Measurements from ENCODE around the gene SEC22B.
"Not testable (repeated sequence)": the region's sequence is repeated elsewhere in the genome, so short reads cannot be mapped to it uniquely, and the experiment has no call there.

The SEC22B gene

GRCh38 chr1:120144626-120145025 lies 31.7 kb downstream of the SEC22B start:
- H3K36me3 ChIP-seq (ENCODE audit: control insufficient read depth, insufficient read depth, low read length); H3K4me3 ChIP-seq (ENCODE audit: insufficient read depth, low read depth, low read length); H3K4me1 ChIP-seq (ENCODE audit: control insufficient read depth, insufficient read depth, low read length); H3K27me3 ChIP-seq (ENCODE audit: control insufficient read depth, insufficient read depth, low read length, poor library complexity, severe bottlenecking); H3K27ac ChIP-seq (ENCODE audit: insufficient read depth, low read depth, low read length, poor library complexity, severe bottlenecking); H3K9me3 ChIP-seq (ENCODE audit: control insufficient read depth, low read length): not testable (repeated sequence)
- no CpG with 5 or more reads among the region's 1 CpG for WGBS, 2 experiments

GRCh38 chr1:120144169-120144568 lies 32.2 kb downstream of the SEC22B start:
- not testable (repeated sequence) for H3K36me3 ChIP-seq (ENCODE audit: control insufficient read depth, insufficient read depth, low read length); H3K9me3 ChIP-seq (ENCODE audit: control insufficient read depth, low read length); H3K4me1 ChIP-seq (ENCODE audit: control insufficient read depth, insufficient read depth, low read length); H3K27me3 ChIP-seq (ENCODE audit: control insufficient read depth, insufficient read depth, low read length, poor library complexity, severe bottlenecking); H3K27ac ChIP-seq (ENCODE audit: insufficient read depth, low read depth, low read length, poor library complexity, severe bottlenecking); H3K4me3 ChIP-seq (ENCODE audit: insufficient read depth, low read depth, low read length)
- WGBS, 2 experiments: 91 to 94% methylated on average over 2 of the region's 2 CpGs

GRCh38 chr1:120143334-120143733 lies 33.0 kb downstream of the SEC22B start:
- H3K4me1 ChIP-seq (ENCODE audit: control insufficient read depth, insufficient read depth, low read length); H3K9me3 ChIP-seq (ENCODE audit: control insufficient read depth, low read length); H3K27me3 ChIP-seq (ENCODE audit: control insufficient read depth, insufficient read depth, low read length, poor library complexity, severe bottlenecking); H3K4me3 ChIP-seq (ENCODE audit: insufficient read depth, low read depth, low read length); H3K36me3 ChIP-seq (ENCODE audit: control insufficient read depth, insufficient read depth, low read length); H3K27ac ChIP-seq (ENCODE audit: insufficient read depth, low read depth, low read length, poor library complexity, severe bottlenecking): not testable (repeated sequence)
- 92 to 100% methylated on average over 1 of the region's 3 CpGs for WGBS, 2 experiments

GRCh38 chr1:120142512-120143263 lies 33.6 kb downstream of the SEC22B start:
- H3K4me1 ChIP-seq (ENCODE audit: control insufficient read depth, insufficient read depth, low read length); H3K36me3 ChIP-seq (ENCODE audit: control insufficient read depth, insufficient read depth, low read length); H3K9me3 ChIP-seq (ENCODE audit: control insufficient read depth, low read length); H3K27me3 ChIP-seq (ENCODE audit: control insufficient read depth, insufficient read depth, low read length, poor library complexity, severe bottlenecking); H3K4me3 ChIP-seq (ENCODE audit: insufficient read depth, low read depth, low read length); H3K27ac ChIP-seq (ENCODE audit: insufficient read depth, low read depth, low read length, poor library complexity, severe bottlenecking): not testable (repeated sequence)
- 58 to 66% methylated on average over 2 to 5 of the region's 14 CpGs for WGBS, 2 experiments

GRCh38 chr1:120141865-120142264 lies 34.5 kb downstream of the SEC22B start:
- not testable (repeated sequence) for H3K27ac ChIP-seq (ENCODE audit: insufficient read depth, low read depth, low read length, poor library complexity, severe bottlenecking); H3K4me3 ChIP-seq (ENCODE audit: insufficient read depth, low read depth, low read length); H3K36me3 ChIP-seq (ENCODE audit: control insufficient read depth, insufficient read depth, low read length); H3K4me1 ChIP-seq (ENCODE audit: control insufficient read depth, insufficient read depth, low read length); H3K27me3 ChIP-seq (ENCODE audit: control insufficient read depth, insufficient read depth, low read length, poor library complexity, severe bottlenecking); H3K9me3 ChIP-seq (ENCODE audit: control insufficient read depth, low read length)

- not testable (repeated sequence) for H3K4me1 ChIP-seq (ENCODE audit: control insufficient read depth, insufficient read depth, low read length)
- WGBS, 2 experiments: no CpG with 5 or more reads among the region's 1 CpG
Observed at GRCh38 chr1:120140656-120141265, 35.6 kb downstream of the SEC22B start.

GRCh38 chr1:120136086-120136485 lies 40.2 kb downstream of the SEC22B start:
- 0% methylated on average over 1 of the region's 1 CpG; no CpG with 5 or more reads in 1 of the 2 experiments for WGBS, 2 experiments
- not testable (repeated sequence) for H3K27ac ChIP-seq (ENCODE audit: insufficient read depth, low read depth, low read length, poor library complexity, severe bottlenecking); H3K4me1 ChIP-seq (ENCODE audit: control insufficient read depth, insufficient read depth, low read length); H3K36me3 ChIP-seq (ENCODE audit: control insufficient read depth, insufficient read depth, low read length); H3K9me3 ChIP-seq (ENCODE audit: control insufficient read depth, low read length); H3K4me3 ChIP-seq (ENCODE audit: insufficient read depth, low read depth, low read length)
- H3K27me3 ChIP-seq (ENCODE audit: control insufficient read depth, insufficient read depth, low read length, poor library complexity, severe bottlenecking): peaks cover 11% of the 10 kb centered on the region

More at GRCh38 chr1:120140656-120141265, 35.6 kb downstream of the SEC22B start:
- not testable (repeated sequence) for H3K27ac ChIP-seq (ENCODE audit: insufficient read depth, low read depth, low read length, poor library complexity, severe bottlenecking); H3K9me3 ChIP-seq (ENCODE audit: control insufficient read depth, low read length); H3K27me3 ChIP-seq (ENCODE audit: control insufficient read depth, insufficient read depth, low read length, poor library complexity, severe bottlenecking); H3K4me3 ChIP-seq (ENCODE audit: insufficient read depth, low read depth, low read length); H3K36me3 ChIP-seq (ENCODE audit: control insufficient read depth, insufficient read depth, low read length)

- H3K27me3 ChIP-seq (ENCODE audit: control insufficient read depth, insufficient read depth, low read length, poor library complexity, severe bottlenecking): peaks cover 11% of the 10 kb centered on the region
- not testable (repeated sequence) for H3K36me3 ChIP-seq (ENCODE audit: control insufficient read depth, insufficient read depth, low read length); H3K9me3 ChIP-seq (ENCODE audit: control insufficient read depth, low read length); H3K27ac ChIP-seq (ENCODE audit: insufficient read depth, low read depth, low read length, poor library complexity, severe bottlenecking); H3K4me3 ChIP-seq (ENCODE audit: insufficient read depth, low read depth, low read length); H3K4me1 ChIP-seq (ENCODE audit: control insufficient read depth, insufficient read depth, low read length)
Observed at GRCh38 chr1:120133928-120134325, 42.4 kb downstream of the SEC22B start.

- no peak overlapping the region for H3K27ac ChIP-seq (ENCODE audit: insufficient read depth, low read depth, low read length, poor library complexity, severe bottlenecking)
- 93% methylated on average over 2 of the region's 2 CpGs for WGBS, 2 experiments
- no peak overlapping the region for H3K4me3 ChIP-seq (ENCODE audit: insufficient read depth, low read depth, low read length)
- no peaks in the 10 kb centered on the region for H3K36me3 ChIP-seq (ENCODE audit: control insufficient read depth, insufficient read depth, low read length)
- no peaks in the 10 kb centered on the region for H3K9me3 ChIP-seq (ENCODE audit: control insufficient read depth, low read length)
- no peaks in the 10 kb centered on the region for H3K4me1 ChIP-seq (ENCODE audit: control insufficient read depth, insufficient read depth, low read length)
- peaks cover 11% of the 10 kb centered on the region for H3K27me3 ChIP-seq (ENCODE audit: control insufficient read depth, insufficient read depth, low read length, poor library complexity, severe bottlenecking)
Observed at GRCh38 chr1:120133228-120133927, 42.9 kb downstream of the SEC22B start.

- not testable (repeated sequence) for H3K4me1 ChIP-seq (ENCODE audit: control insufficient read depth, insufficient read depth, low read length); H3K9me3 ChIP-seq (ENCODE audit: control insufficient read depth, low read length); H3K27ac ChIP-seq (ENCODE audit: insufficient read depth, low read depth, low read length, poor library complexity, severe bottlenecking); H3K4me3 ChIP-seq (ENCODE audit: insufficient read depth, low read depth, low read length); H3K36me3 ChIP-seq (ENCODE audit: control insufficient read depth, insufficient read depth, low read length)
- peaks cover 11% of the 10 kb centered on the region for H3K27me3 ChIP-seq (ENCODE audit: control insufficient read depth, insufficient read depth, low read length, poor library complexity, severe bottlenecking)
- WGBS, 2 experiments: 100% methylated on average over 1 of the region's 2 CpGs; no CpG with 5 or more reads in 1 of the 2 experiments
Observed at GRCh38 chr1:120132406-120132763, 43.9 kb downstream of the SEC22B start.
